ENCODE data around the gene COA6. TPM values are rescaled to one million over a fixed set of nuclear protein-coding genes. Genes with fewer than 3 reads are reported as not detected.

Gene COA6
- total and polyA plus RNA-seq, 2 of the 13 experiments (the other 11 are each of a cell fraction or from before 2014, with no cell fraction given): 32.4 to 104 TPM

DNA sequence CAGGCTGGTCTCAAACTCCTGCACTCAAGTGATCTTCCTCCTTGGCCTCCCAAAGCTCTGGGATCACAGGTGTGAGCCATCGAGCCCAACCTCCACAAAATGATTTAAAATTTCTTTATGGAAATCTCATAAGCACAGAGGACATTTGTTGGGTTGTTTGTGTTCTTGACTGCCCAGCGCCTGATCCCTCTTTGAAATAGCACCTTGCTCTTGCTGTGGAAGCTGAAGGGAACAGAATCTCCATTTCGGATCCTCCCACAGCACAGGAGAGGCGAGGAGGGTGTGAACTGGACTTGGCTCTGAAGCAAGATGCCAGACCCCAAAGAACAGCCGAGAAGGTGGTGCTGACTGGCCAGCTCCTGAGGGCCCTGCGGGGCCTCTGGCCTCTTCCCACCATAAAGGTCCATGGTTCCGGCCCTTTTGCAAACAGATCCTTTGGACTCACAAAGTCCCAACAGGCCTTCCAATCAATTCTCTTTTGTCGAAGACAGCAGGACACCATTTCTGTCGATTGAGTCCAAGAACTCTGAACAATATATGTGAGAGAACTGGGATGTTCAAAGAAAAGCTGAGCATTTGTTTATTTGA, 45.6 kb upstream of the COA6 start (continued):
- TF ChIP-seq, protein P1, sequence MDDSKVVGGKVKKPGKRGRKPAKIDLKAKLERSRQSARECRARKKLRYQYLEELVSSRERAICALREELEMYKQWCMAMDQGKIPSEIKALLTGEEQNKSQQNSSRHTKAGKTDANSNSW (CRISPR knock-in tag; IDR thresholded peaks at IDR 0.05; ENCODE audit: borderline replicate concordance): no peak
- TF ChIP-seq ZKSCAN8 (CRISPR knock-in tag; IDR thresholded peaks at IDR 0.05; ENCODE audit: borderline replicate concordance) (peak; percentile 24; the same call in 1 of the 2 replicates), TEAD2 (CRISPR knock-in tag; IDR thresholded peaks at IDR 0.05) (no peak), ZNF737 (CRISPR knock-in tag; IDR thresholded peaks at IDR 0.05; ENCODE audit: borderline replicate concordance) (no peak), ZNF460 (CRISPR knock-in tag; IDR thresholded peaks at IDR 0.05; ENCODE audit: borderline replicate concordance) (peak; percentile 52; the same call in 1 of the 2 replicates), NPAS2 (CRISPR knock-in tag; IDR thresholded peaks at IDR 0.05; ENCODE audit: borderline replicate concordance) (no peak), NFE2 (CRISPR knock-in tag; IDR thresholded peaks at IDR 0.05) (no peak), REXO4 (CRISPR knock-in tag; IDR thresholded peaks at IDR 0.05; ENCODE audit: borderline replicate concordance) (no peak), XBP1 (CRISPR knock-in tag; IDR thresholded peaks at IDR 0.05) (no peak), ATF1 (CRISPR knock-in tag; IDR thresholded peaks at IDR 0.05) (no peak), SMC3 (IDR thresholded peaks at IDR 0.05; ENCODE audit: low read length) (no peak), PHF20 (CRISPR knock-in tag; IDR thresholded peaks at IDR 0.05) (no peak)
- TF ChIP-seq, protein P2, sequence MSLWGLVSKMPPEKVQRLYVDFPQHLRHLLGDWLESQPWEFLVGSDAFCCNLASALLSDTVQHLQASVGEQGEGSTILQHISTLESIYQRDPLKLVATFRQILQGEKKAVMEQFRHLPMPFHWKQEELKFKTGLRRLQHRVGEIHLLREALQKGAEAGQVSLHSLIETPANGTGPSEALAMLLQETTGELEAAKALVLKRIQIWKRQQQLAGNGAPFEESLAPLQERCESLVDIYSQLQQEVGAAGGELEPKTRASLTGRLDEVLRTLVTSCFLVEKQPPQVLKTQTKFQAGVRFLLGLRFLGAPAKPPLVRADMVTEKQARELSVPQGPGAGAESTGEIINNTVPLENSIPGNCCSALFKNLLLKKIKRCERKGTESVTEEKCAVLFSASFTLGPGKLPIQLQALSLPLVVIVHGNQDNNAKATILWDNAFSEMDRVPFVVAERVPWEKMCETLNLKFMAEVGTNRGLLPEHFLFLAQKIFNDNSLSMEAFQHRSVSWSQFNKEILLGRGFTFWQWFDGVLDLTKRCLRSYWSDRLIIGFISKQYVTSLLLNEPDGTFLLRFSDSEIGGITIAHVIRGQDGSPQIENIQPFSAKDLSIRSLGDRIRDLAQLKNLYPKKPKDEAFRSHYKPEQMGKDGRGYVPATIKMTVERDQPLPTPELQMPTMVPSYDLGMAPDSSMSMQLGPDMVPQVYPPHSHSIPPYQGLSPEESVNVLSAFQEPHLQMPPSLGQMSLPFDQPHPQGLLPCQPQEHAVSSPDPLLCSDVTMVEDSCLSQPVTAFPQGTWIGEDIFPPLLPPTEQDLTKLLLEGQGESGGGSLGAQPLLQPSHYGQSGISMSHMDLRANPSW (CRISPR knock-in tag; IDR thresholded peaks at IDR 0.05; ENCODE audit: borderline replicate concordance): no peak
- TF ChIP-seq, protein P3, sequence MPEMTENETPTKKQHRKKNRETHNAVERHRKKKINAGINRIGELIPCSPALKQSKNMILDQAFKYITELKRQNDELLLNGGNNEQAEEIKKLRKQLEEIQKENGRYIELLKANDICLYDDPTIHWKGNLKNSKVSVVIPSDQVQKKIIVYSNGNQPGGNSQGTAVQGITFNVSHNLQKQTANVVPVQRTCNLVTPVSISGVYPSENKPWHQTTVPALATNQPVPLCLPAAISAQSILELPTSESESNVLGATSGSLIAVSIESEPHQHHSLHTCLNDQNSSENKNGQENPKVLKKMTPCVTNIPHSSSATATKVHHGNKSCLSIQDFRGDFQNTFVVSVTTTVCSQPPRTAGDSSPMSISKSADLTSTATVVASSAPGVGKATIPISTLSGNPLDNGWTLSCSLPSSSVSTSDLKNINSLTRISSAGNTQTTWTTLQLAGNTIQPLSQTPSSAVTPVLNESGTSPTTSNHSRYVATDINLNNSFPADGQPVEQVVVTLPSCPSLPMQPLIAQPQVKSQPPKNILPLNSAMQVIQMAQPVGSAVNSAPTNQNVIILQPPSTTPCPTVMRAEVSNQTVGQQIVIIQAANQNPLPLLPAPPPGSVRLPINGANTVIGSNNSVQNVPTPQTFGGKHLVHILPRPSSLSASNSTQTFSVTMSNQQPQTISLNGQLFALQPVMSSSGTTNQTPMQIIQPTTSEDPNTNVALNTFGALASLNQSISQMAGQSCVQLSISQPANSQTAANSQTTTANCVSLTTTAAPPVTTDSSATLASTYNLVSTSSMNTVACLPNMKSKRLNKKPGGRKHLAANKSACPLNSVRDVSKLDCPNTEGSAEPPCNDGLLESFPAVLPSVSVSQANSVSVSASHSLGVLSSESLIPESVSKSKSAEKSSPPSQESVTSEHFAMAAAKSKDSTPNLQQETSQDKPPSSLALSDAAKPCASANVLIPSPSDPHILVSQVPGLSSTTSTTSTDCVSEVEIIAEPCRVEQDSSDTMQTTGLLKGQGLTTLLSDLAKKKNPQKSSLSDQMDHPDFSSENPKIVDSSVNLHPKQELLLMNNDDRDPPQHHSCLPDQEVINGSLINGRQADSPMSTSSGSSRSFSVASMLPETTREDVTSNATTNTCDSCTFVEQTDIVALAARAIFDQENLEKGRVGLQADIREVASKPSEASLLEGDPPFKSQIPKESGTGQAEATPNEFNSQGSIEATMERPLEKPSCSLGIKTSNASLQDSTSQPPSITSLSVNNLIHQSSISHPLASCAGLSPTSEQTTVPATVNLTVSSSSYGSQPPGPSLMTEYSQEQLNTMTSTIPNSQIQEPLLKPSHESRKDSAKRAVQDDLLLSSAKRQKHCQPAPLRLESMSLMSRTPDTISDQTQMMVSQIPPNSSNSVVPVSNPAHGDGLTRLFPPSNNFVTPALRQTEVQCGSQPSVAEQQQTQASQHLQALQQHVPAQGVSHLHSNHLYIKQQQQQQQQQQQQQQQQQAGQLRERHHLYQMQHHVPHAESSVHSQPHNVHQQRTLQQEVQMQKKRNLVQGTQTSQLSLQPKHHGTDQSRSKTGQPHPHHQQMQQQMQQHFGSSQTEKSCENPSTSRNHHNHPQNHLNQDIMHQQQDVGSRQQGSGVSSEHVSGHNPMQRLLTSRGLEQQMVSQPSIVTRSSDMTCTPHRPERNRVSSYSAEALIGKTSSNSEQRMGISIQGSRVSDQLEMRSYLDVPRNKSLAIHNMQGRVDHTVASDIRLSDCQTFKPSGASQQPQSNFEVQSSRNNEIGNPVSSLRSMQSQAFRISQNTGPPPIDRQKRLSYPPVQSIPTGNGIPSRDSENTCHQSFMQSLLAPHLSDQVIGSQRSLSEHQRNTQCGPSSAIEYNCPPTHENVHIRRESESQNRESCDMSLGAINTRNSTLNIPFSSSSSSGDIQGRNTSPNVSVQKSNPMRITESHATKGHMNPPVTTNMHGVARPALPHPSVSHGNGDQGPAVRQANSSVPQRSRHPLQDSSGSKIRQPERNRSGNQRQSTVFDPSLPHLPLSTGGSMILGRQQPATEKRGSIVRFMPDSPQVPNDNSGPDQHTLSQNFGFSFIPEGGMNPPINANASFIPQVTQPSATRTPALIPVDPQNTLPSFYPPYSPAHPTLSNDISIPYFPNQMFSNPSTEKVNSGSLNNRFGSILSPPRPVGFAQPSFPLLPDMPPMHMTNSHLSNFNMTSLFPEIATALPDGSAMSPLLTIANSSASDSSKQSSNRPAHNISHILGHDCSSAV (CRISPR knock-in tag; IDR thresholded peaks at IDR 0.05; ENCODE audit: borderline replicate concordance): no peak
- TF ChIP-seq, protein P4, sequence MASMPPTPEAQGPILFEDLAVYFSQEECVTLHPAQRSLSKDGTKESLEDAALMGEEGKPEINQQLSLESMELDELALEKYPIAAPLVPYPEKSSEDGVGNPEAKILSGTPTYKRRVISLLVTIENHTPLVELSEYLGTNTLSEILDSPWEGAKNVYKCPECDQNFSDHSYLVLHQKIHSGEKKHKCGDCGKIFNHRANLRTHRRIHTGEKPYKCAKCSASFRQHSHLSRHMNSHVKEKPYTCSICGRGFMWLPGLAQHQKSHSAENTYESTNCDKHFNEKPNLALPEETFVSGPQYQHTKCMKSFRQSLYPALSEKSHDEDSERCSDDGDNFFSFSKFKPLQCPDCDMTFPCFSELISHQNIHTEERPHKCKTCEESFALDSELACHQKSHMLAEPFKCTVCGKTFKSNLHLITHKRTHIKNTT (CRISPR knock-in tag; IDR thresholded peaks at IDR 0.05): no peak
- TF ChIP-seq, protein P5, sequence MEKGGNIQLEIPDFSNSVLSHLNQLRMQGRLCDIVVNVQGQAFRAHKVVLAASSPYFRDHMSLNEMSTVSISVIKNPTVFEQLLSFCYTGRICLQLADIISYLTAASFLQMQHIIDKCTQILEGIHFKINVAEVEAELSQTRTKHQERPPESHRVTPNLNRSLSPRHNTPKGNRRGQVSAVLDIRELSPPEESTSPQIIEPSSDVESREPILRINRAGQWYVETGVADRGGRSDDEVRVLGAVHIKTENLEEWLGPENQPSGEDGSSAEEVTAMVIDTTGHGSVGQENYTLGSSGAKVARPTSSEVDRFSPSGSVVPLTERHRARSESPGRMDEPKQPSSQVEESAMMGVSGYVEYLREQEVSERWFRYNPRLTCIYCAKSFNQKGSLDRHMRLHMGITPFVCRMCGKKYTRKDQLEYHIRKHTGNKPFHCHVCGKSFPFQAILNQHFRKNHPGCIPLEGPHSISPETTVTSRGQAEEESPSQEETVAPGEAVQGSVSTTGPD (CRISPR knock-in tag; IDR thresholded peaks at IDR 0.05): peak; percentile 57; the same call in 1 of the 2 replicates

Measured in HepG2 (cell line).